ENCODE data around the gene COG2. TPM values are rescaled to one million over a fixed set of nuclear protein-coding genes. Genes with fewer than 3 reads are reported as not detected.

Gene COG2
- polyA plus RNA-seq, 1 experiment = 21.5 TPM

- ChIA-PET POLR2A (no interaction called here), CTCF (interaction anchor here (0.9 kb wide), 1 partner anchor 188 kb away, joined by 3 read pairs; no protein-coding TSS in a partner anchor)
- H3K27me3 ChIP-seq (ENCODE audit: control insufficient read depth, insufficient read depth, low read length) = peaks cover 8% of the 10 kb centered on the region
- no peaks in the 10 kb centered on the region for H3K9me3 ChIP-seq (ENCODE audit: control insufficient read depth, insufficient read depth, low read length)
- no peak overlapping the region for H3K27ac ChIP-seq (ENCODE audit: low read depth, low read length)
- no peak for DNase-seq (ENCODE audit: low read depth, low spot score)
- no peak for TF ChIP-seq CTCF (IDR thresholded peaks at IDR 0.05; ENCODE audit: low read depth, low read length)
- H3K4me3 ChIP-seq (ENCODE audit: low read depth, low read length) = no peak overlapping the region
Measured at GRCh38 chr1:230728710-230729392, 86.6 kb downstream of the COG2 start.

DNA sequence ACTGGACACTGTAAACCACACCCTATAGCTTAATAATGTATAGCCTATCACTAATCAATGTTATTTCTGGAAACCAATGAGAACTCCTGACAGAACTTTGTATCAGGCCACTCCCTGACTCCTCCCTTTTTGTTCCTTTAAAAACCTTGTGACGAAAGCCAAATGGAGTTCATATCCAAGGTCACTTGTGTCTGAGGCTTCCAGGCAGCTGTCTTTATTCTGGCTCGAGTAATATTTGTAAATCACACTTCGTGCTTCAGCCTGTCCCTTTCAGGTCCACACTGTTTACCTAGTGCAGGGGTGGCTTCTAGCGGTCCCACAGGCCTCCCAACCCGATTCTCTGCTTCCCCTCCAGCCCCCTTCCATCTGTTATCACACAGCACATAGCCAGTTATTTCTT lies 88.7 kb downstream of the COG2 start:
- ChIA-PET POLR2A (no interaction called here), CTCF (no interaction called here)
- H3K9me3 ChIP-seq (ENCODE audit: control insufficient read depth, insufficient read depth, low read length) = no peaks in the 10 kb centered on the region
- no peak for TF ChIP-seq CTCF (IDR thresholded peaks at IDR 0.05; ENCODE audit: low read depth, low read length)
- no peak overlapping the region for H3K4me3 ChIP-seq (ENCODE audit: low read depth, low read length)
- peaks cover 10% of the 10 kb centered on the region for H3K27me3 ChIP-seq (ENCODE audit: control insufficient read depth, insufficient read depth, low read length)
- no peak for DNase-seq (ENCODE audit: low read depth, low spot score)
- no peak overlapping the region for H3K27ac ChIP-seq (ENCODE audit: low read depth, low read length)

GRCh38 chr1:230735447-230735846 lies 93.2 kb downstream of the COG2 start:
- Histone ChIP-seq H3K4me3 (ENCODE audit: low read depth, low read length) (no peak overlapping the region), H3K27me3 (ENCODE audit: control insufficient read depth, insufficient read depth, low read length) (peaks cover 13% of the 10 kb centered on the region), H3K9me3 (ENCODE audit: control insufficient read depth, insufficient read depth, low read length) (no peaks in the 10 kb centered on the region), H3K27ac (ENCODE audit: low read depth, low read length) (no peak overlapping the region)
- no peak for TF ChIP-seq CTCF (IDR thresholded peaks at IDR 0.05; ENCODE audit: low read depth, low read length)
- ChIA-PET POLR2A (no interaction called here), CTCF (no interaction called here)
- no peak for DNase-seq (ENCODE audit: low read depth, low spot score)

GRCh38 chr1:230737622-230738262 lies 95.5 kb downstream of the COG2 start:
- no peak for DNase-seq (ENCODE audit: low read depth, low spot score)
- H3K4me3 ChIP-seq (ENCODE audit: low read depth, low read length) = no peak overlapping the region
- CTCF ChIA-PET = no interaction called here
- no peaks in the 10 kb centered on the region for H3K9me3 ChIP-seq (ENCODE audit: control insufficient read depth, insufficient read depth, low read length)
- peaks cover 13% of the 10 kb centered on the region for H3K27me3 ChIP-seq (ENCODE audit: control insufficient read depth, insufficient read depth, low read length)
- no peak for TF ChIP-seq CTCF (IDR thresholded peaks at IDR 0.05; ENCODE audit: low read depth, low read length)
- no peak overlapping the region for H3K27ac ChIP-seq (ENCODE audit: low read depth, low read length)
- POLR2A ChIA-PET = no interaction called here

- H3K27me3 ChIP-seq (ENCODE audit: control insufficient read depth, insufficient read depth, low read length) = peaks cover 10% of the 10 kb centered on the region
- H3K4me3 ChIP-seq (ENCODE audit: low read depth, low read length) = no peak overlapping the region
- DNase-seq (ENCODE audit: low read depth, low spot score) = no peak
- POLR2A ChIA-PET = no interaction called here
- H3K9me3 ChIP-seq (ENCODE audit: control insufficient read depth, insufficient read depth, low read length) = no peaks in the 10 kb centered on the region
- no peak for TF ChIP-seq CTCF (IDR thresholded peaks at IDR 0.05; ENCODE audit: low read depth, low read length)
- H3K27ac ChIP-seq (ENCODE audit: low read depth, low read length) = no peak overlapping the region
- CTCF ChIA-PET = no interaction called here
Measured at GRCh38 chr1:230739564-230740290, 97.4 kb downstream of the COG2 start.

All from AG04450 (cell line).